Measurements from ENCODE around the gene TKTL2.

TKTL2 gene

GRCh38 chr4:163493643-163494359 is 20.2 kb upstream of the TKTL2 start:
- TF ChIP-seq CTCF (IDR thresholded peaks at IDR 0.05; ENCODE audit: low read depth, low read length, poor library complexity, severe bottlenecking) (no peak), EZH2phosphoT487 (IDR thresholded peaks at IDR 0.05; ENCODE audit: borderline replicate concordance, low read length) (no peak)
- H3K9me2 ChIP-seq (replicated peaks; ENCODE audit: control insufficient read depth, low read length) = no peaks in the 10 kb centered on the region
- H3F3A ChIP-seq (ENCODE audit: control insufficient read depth, insufficient read depth) = peaks cover 16% of the 10 kb centered on the region
- H3K27ac ChIP-seq (ENCODE audit: low read depth, low read length) = peak overlapping the region; percentile 83
- no peaks in the 10 kb centered on the region for H3K9me3 ChIP-seq (ENCODE audit: control insufficient read depth, insufficient read depth, low read length)
- peaks cover 48% of the 10 kb centered on the region for H3K79me2 ChIP-seq (ENCODE audit: control insufficient read depth, low read length)
- H3K4me2 ChIP-seq (ENCODE audit: low read length) = peak overlapping the region; percentile 78
- peak overlapping the region; percentile 100 for H3K4me3 ChIP-seq (ENCODE audit: low read length)
- H4K20me1 ChIP-seq (ENCODE audit: control insufficient read depth, insufficient read depth, low read depth, low read length) = no peaks in the 10 kb centered on the region
- no peaks in the 10 kb centered on the region for H3K27me3 ChIP-seq (ENCODE audit: control insufficient read depth, low read length)
- H3K36me3 ChIP-seq (ENCODE audit: control insufficient read depth, low read length) = peaks cover 32% of the 10 kb centered on the region
- peaks cover 26% of the 10 kb centered on the region for H3K4me1 ChIP-seq (ENCODE audit: control insufficient read depth, low read length)

GRCh38 chr4:163492951-163493504 is 19.5 kb upstream of the TKTL2 start:
- Histone ChIP-seq H4K20me1 (ENCODE audit: control insufficient read depth, insufficient read depth, low read depth, low read length) (no peaks in the 10 kb centered on the region), H3K79me2 (ENCODE audit: control insufficient read depth, low read length) (peaks cover 40% of the 10 kb centered on the region), H3F3A (ENCODE audit: control insufficient read depth, insufficient read depth) (peaks cover 16% of the 10 kb centered on the region), H3K27ac (ENCODE audit: low read depth, low read length) (no peak overlapping the region), H3K4me1 (ENCODE audit: control insufficient read depth, low read length) (peaks cover 26% of the 10 kb centered on the region), H3K27me3 (ENCODE audit: control insufficient read depth, low read length) (no peaks in the 10 kb centered on the region), H3K4me2 (ENCODE audit: low read length) (peak overlapping the region; percentile 78), H3K9me2 (replicated peaks; ENCODE audit: control insufficient read depth, low read length) (no peaks in the 10 kb centered on the region), H3K36me3 (ENCODE audit: control insufficient read depth, low read length) (peaks cover 29% of the 10 kb centered on the region), H3K4me3 (ENCODE audit: low read length) (peak overlapping the region; percentile 100), H3K9me3 (ENCODE audit: control insufficient read depth, insufficient read depth, low read length) (no peaks in the 10 kb centered on the region)
- TF ChIP-seq CTCF (IDR thresholded peaks at IDR 0.05; ENCODE audit: low read depth, low read length, poor library complexity, severe bottlenecking) (no peak), EZH2phosphoT487 (IDR thresholded peaks at IDR 0.05; ENCODE audit: borderline replicate concordance, low read length) (no peak)

- TF ChIP-seq EZH2phosphoT487 (IDR thresholded peaks at IDR 0.05; ENCODE audit: borderline replicate concordance, low read length) = no peak
- no peak for TF ChIP-seq CTCF (IDR thresholded peaks at IDR 0.05; ENCODE audit: low read depth, low read length, poor library complexity, severe bottlenecking)
- Histone ChIP-seq H3K79me2 (ENCODE audit: control insufficient read depth, low read length) (peaks cover 9% of the 10 kb centered on the region), H3K27ac (ENCODE audit: low read depth, low read length) (no peak overlapping the region), H3K4me1 (ENCODE audit: control insufficient read depth, low read length) (peaks cover 9% of the 10 kb centered on the region), H3K27me3 (ENCODE audit: control insufficient read depth, low read length) (no peaks in the 10 kb centered on the region), H4K20me1 (ENCODE audit: control insufficient read depth, insufficient read depth, low read depth, low read length) (no peaks in the 10 kb centered on the region), H3K4me2 (ENCODE audit: low read length) (no peak overlapping the region), H3K36me3 (ENCODE audit: control insufficient read depth, low read length) (peaks cover 5% of the 10 kb centered on the region), H3K9me2 (replicated peaks; ENCODE audit: control insufficient read depth, low read length) (no peaks in the 10 kb centered on the region), H3F3A (ENCODE audit: control insufficient read depth, insufficient read depth) (peaks cover 16% of the 10 kb centered on the region), H3K4me3 (ENCODE audit: low read length) (no peak overlapping the region), H3K9me3 (ENCODE audit: control insufficient read depth, insufficient read depth, low read length) (no peaks in the 10 kb centered on the region)
These were observed 16.4 kb upstream of the TKTL2 start for GRCh38 chr4:163489929-163490328.

Data from DOHH2 (cell line).